Measurements from ENCODE around the gene CAMKMT.

GRCh38 chr2:44444881-44445280 is 83.1 kb downstream of the CAMKMT start:
- TF ChIP-seq CTCF (conservative IDR thresholded peaks at IDR 0.05; ENCODE audit: low read depth, low read length) (no peak), EZH2 (IDR thresholded peaks at IDR 0.05; ENCODE audit: borderline replicate concordance, low read depth, low read length, poor library complexity, severe bottlenecking) (no peak)
